Embryonic facial prominence (tissue), 1 donor: ENCODE measurements around the gene RASSF10.

ENCODE experiments used
- DNase-seq: peaks from one replicate; pipeline ENCODE4 v3.0.0-alpha.2; 2016; ENCODE audit errors: extremely low spot score

Gene RASSF10

DNA sequence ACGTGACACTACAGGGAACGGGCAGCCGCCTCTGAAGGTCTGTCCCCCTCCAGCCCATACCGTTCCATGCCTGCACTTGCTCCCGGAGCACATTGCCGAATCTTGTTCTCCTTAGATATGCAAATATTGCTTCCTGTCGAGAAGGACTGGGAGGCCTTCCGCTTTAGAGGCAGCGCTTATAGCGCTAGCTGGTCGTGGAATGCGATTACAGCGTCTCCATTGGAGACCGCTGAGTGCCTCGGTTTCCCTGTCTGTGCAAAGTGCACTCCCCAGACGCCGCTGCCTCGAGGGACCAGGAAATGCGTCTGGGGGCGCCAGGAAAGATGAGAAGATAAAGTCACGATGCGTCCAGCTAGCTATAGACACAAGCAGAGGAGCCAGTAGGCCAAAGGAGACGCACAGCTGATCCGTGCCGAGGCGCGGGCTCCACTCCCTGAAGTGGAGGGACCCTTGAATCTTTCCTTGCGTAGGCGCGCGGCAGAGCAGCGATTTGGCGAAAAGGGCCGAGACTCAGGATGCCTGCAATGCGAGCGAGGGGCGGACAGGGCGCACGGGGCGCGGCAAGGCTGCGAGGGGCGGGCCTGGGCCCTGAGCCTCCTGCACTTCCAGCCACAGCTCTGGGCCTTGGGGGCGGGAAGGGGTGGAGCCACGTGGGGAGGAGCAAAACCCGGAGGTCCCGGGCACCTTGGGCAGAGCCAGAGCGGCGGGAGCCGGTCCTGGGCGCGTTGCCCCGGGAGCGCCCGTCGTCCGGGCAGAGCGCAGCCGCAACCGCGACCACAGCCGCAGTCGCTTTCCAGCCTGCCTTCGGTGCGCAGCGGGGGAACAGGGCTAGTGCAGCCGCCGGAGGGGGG lies at the start of gene RASSF10:
Gene RASSF10, plus strand, starts transcription at position 692 of the 851 bp plus-strand sequence. CDS start 261 bp downstream, outside the sequence.
- DNase-seq: no peak

GRCh38 chr11:12961615-12962014 lies 47.5 kb upstream of the RASSF10 start:
- no peak for DNase-seq

GRCh38 chr11:12962306-12962705 lies 46.8 kb upstream of the RASSF10 start:
- DNase-seq: peak; percentile 34

- DNase-seq: no peak
These were observed 46.1 kb upstream of the RASSF10 start for GRCh38 chr11:12963051-12963450.

GRCh38 chr11:12963792-12964536 lies 45.2 kb upstream of the RASSF10 start:
- DNase-seq: no peak

DNA sequence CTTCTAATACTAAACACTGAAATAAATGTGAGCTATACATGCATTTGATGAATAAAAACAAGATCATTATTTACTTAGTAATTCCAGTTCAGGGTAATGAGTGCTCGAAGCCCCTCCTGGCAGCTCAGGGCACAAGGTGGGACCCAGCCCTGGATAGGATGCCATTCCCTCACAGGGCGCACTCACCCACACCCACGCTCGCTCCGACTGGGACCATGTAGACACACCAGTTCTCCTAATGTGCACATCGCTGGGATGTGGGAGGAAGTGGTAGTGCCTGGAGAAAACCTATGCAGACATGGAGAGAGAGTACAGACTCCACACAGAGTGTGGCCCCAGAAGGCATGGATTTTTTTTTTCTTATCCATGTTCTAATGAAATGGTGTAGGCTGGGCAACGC lies 44.5 kb upstream of the RASSF10 start:
- DNase-seq: no peak

DNA sequence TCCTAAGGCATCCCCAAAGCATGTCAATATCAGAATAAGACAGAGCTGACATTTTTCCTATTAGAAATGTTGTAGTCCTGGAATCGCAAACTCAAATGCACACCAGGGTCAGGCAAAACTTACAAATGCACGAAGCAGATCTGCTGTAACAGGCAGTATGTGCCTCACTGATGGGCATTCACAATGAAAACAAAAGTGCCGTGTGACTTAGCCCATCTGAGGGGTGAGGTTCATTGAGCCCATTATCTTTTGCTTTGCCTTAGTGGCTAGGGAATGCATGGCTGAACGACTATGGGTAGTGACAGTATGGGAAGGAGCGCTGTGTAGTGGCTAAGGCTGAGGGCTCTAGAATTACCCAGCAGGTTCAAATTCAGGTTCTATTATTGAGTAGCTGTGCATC lies 43.1 kb upstream of the RASSF10 start:
- DNase-seq: no peak

GRCh38 chr11:12968101-12968500 lies 41.0 kb upstream of the RASSF10 start:
- no peak for DNase-seq

DNA sequence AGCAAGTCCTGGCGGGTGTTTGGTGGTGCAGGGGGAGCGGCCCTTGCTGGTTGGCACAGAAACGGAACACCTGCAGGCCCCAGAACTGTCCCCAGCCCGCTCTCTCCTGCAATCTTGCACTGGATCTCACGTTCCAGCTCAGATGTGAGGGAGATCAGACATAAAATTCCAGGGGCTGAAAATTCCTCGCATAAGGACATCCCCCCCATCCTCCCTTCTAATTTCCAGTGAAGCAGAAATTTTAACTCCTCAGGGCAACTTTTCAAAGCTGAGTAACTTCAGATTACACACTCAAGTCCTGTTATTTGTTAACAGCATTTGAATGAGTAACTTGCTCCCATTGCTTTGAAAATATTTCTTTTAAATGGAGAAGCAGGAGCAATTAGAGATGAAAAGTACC lies 40.3 kb upstream of the RASSF10 start:
- DNase-seq: no peak

GRCh38 chr11:12971955-12972354 lies 37.2 kb upstream of the RASSF10 start:
- no peak for DNase-seq

GRCh38 chr11:12973528-12974181 lies 35.5 kb upstream of the RASSF10 start:
- no peak for DNase-seq

GRCh38 chr11:12975195-12975594 lies 33.9 kb upstream of the RASSF10 start:
- no peak for DNase-seq

GRCh38 chr11:12979928-12980689 lies 29.0 kb upstream of the RASSF10 start:
- DNase-seq: no peak

GRCh38 chr11:12981676-12982522 lies 27.2 kb upstream of the RASSF10 start:
- DNase-seq: no peak

GRCh38 chr11:12983336-12983735 lies 25.8 kb upstream of the RASSF10 start:
- no peak for DNase-seq

GRCh38 chr11:12986194-12986898 lies 22.8 kb upstream of the RASSF10 start:
- no peak for DNase-seq

GRCh38 chr11:12989428-12990161 lies 19.5 kb upstream of the RASSF10 start:
- no peak for DNase-seq

DNA sequence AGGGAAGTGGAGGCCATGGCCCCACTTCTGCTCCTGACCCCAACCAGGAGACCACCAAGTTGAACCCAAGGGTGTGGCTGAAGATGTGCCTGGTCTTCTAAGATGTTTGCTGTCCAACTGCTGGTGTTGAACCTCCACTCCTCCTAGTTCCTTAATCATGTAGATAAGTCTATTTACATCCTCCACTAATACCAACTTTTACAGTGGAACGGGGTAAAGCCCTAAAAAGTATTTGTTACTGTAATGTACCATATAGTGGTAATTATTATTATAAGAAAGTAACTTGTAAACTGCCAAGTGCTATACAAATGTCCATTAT lies 19.0 kb upstream of the RASSF10 start:
- no peak for DNase-seq

GRCh38 chr11:12991426-12991825 lies 17.7 kb upstream of the RASSF10 start:
- no peak for DNase-seq

- no peak for DNase-seq
These were observed 15.5 kb upstream of the RASSF10 start for GRCh38 chr11:12993626-12994025.
